PFSK-1 (cell line): Measurements from ENCODE around the gene PCNT.

Source experiments
- FOXP2 ChIP-seq: optimal IDR thresholded peaks from 2 replicates; pipeline ENCODE3; 2011; ENCODE audit warnings: borderline replicate concordance, control low read depth, inconsistent platforms; ENCODE audit not compliant: insufficient read depth; ENCODE audit errors: extremely low read length, extremely low read depth
- POLR2AphosphoS5 ChIP-seq: IDR thresholded peaks from 2 replicates; pipeline ENCODE4 v1.6.1; 2012; ENCODE audit warnings: low read depth, mild to moderate bottlenecking, control low read depth, low read length, moderate library complexity
- REST ChIP-seq, 2 experiments: IDR thresholded peaks; 2 replicates each; pipeline versions ENCODE4 v1.6.1 to v1.8.0; 2011 to 2012; ENCODE audit warnings: low read depth in 2 of 2, low read length in 2 of 2, control low read depth in 1 of 2, inconsistent platforms in 1 of 2, mild to moderate bottlenecking in 1 of 2, moderate library complexity in 1 of 2; ENCODE audit not compliant: insufficient read depth in 1 of 2
- SIN3A ChIP-seq: IDR thresholded peaks from 2 replicates; pipeline ENCODE4 v1.6.1; 2012; ENCODE audit warnings: mild to moderate bottlenecking, low read length, moderate library complexity, borderline replicate concordance; ENCODE audit not compliant: insufficient read depth
- TAF1 ChIP-seq: IDR thresholded peaks from 2 replicates; pipeline ENCODE4 v1.6.1; 2012; ENCODE audit warnings: low read length, control low read depth, borderline replicate concordance; ENCODE audit not compliant: insufficient read depth

Gene PCNT

GRCh38 chr21:46428987-46429710, 105.2 kb downstream of the PCNT start:
- TF ChIP-seq TAF1, result no peak
- TF ChIP-seq POLR2AphosphoS5, result no peak
- no peak for TF ChIP-seq FOXP2
- TF ChIP-seq REST (IDR thresholded peaks at IDR 0.05; ENCODE audit: insufficient read depth in 1 of 2, low read depth in 2 of 2, low read length in 2 of 2), result no peak
- no peak for TF ChIP-seq SIN3A

GRCh38 chr21:46429754-46430681, 106.1 kb downstream of the PCNT start:
- TF ChIP-seq FOXP2, result no peak
- no peak for TF ChIP-seq POLR2AphosphoS5
- no peak for TF ChIP-seq SIN3A
- no peak for TF ChIP-seq TAF1
- no peak for TF ChIP-seq REST (IDR thresholded peaks at IDR 0.05; ENCODE audit: insufficient read depth in 1 of 2, low read depth in 2 of 2, low read length in 2 of 2)

GRCh38 chr21:46431448-46431847, 107.5 kb downstream of the PCNT start:
- TF ChIP-seq REST (IDR thresholded peaks at IDR 0.05; ENCODE audit: insufficient read depth in 1 of 2, low read depth in 2 of 2, low read length in 2 of 2), result no peak
- TF ChIP-seq TAF1, result no peak
- TF ChIP-seq POLR2AphosphoS5, result no peak
- TF ChIP-seq SIN3A, result no peak
- TF ChIP-seq FOXP2, result no peak

GRCh38 chr21:46431884-46432488, 108.0 kb downstream of the PCNT start:
- TF ChIP-seq REST (IDR thresholded peaks at IDR 0.05; ENCODE audit: insufficient read depth in 1 of 2, low read depth in 2 of 2, low read length in 2 of 2), result no peak
- TF ChIP-seq POLR2AphosphoS5, result no peak
- no peak for TF ChIP-seq TAF1
- TF ChIP-seq SIN3A, result no peak
